HG02885 (cell line): Measurements from ENCODE around the gene TCP11.

Experiments
- ATAC-seq: cut with Tn5 transposase; IDR thresholded peaks from one replicate; pipeline ENCODE4 v1.9.1; 2021; ENCODE audit warnings: mild to moderate bottlenecking; ENCODE audit not compliant: unreplicated experiment, poor library complexity

TCP11 gene

GRCh38 chr6:35141007-35141655, at the start of gene TCP11:
Gene TCP11, minus strand, starts transcription at chr6:35141339. Its CDS starts 469 bp downstream, at chr6:35140870.
- ATAC-seq: no peak

GRCh38 chr6:35190306-35190705, 49.2 kb upstream of the TCP11 start:
- ATAC-seq: no peak

- ATAC-seq: no peak
Observed at GRCh38 chr6:35188886-35189285, 47.7 kb upstream of the TCP11 start.

DNA sequence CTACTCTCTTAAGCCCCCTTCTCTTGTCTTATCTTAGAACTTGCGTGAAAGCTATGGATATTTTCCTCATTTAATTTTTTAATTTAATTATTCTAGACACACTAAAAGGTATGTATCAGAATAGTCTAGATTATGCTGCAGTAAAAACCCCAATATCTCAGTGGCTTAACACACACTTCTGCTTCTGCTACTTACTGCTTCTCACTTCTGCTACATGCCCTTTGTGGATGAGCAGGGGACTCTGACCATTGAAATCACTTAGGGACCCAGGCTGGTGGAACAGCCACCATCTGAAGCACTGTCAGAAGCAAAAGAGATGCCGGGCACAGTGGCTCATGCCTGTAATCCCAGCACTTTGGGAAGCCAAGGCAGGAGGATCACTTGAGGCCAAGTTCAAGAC, 45.4 kb upstream of the TCP11 start:
- ATAC-seq: no peak

GRCh38 chr6:35185971-35186370, 44.8 kb upstream of the TCP11 start:
- no peak for ATAC-seq

GRCh38 chr6:35185302-35185681, 44.2 kb upstream of the TCP11 start:
- no peak for ATAC-seq

DNA sequence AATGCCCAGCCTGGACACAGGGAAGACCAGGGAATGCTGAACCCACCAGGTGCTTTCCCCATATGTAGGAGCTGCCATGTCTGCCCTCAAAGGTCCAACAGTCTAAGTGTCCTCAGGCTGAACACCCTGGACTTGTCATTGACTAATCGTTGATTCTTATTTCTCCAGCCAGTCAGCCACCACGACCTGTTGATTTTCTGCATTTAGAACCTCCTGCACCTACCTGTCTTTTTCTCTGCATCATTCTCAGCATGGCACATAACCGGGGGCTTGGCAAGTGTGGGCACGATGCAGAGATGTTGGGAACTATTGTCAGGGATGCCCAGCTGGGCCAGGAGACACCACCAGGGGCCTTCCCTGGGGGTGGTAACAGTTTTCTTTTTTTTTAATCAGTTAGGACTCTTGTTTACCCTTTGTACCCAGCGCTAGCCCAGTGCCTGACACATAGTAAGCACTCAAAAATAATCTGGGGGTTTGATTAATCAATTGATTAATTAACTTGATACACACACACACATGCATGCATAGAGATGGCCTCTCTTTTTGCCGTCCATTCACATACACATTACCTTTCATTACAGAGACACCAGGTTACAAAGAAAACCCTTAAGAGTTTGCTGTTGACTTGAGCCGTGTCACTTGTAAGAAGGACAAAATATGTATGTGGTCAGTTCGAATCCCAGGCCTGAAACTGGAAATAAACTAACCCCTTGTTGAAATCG, 43.6 kb upstream of the TCP11 start:
- ATAC-seq: no peak

DNA sequence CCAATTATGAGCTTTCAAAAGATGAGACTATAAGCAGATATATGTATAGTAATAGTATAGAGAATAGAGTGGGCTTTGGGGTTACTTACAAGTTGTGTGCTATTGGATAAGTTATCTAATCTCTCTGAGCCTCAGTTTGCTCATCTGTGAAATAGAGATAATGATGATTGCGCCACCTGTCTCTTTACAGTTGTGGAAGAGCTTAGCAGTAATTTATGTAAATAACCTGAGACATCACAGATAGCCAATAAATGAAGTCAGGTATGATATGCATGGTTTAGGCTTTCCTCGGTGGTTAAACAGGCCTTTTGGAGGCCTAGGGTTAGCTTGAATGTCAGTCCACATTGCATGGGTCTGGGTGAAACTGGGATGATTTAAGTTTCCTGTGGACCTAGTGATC, 42.8 kb upstream of the TCP11 start:
- ATAC-seq: no peak

GRCh38 chr6:35183281-35183680, 42.1 kb upstream of the TCP11 start:
- no peak for ATAC-seq

DNA sequence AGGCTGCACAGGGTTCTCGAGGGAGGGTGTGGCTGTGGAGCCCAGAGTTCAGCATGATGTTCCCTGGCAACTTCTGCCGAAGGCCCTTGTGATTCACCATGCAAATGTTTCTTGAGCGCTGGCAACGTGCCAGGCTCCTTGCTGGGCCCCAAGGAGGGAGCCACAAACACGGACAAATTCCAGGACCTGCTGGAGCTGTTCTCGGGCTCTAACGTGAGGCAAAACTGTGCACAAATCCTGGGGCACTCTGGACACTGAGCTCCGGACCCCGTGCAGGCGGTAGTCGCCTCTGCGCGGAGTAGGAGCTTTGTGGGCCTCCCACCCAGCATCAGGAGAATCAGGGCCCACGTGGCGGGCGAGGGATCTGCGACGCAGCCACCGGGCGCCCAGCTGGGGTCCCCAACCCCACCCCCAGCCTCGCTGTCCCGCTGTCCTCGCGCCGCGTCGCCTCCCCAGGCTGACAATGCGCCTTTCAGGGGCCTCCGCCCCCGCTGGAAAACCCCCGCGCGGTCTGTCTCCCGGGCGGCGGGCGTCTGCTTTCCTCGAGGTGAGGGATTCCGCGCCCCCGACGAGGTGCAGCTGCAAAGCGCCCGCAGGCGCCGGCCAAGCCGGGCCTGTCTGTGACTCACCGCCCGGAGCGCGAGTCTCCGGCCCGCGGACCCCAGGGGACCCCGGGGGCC, 40.9 kb upstream of the TCP11 start:
- no peak for ATAC-seq

GRCh38 chr6:35181308-35181932, 40.3 kb upstream of the TCP11 start:
- no peak for ATAC-seq

GRCh38 chr6:35179901-35180535, 38.9 kb upstream of the TCP11 start:
- ATAC-seq: no peak

- ATAC-seq: no peak
Observed at GRCh38 chr6:35178932-35179832, 38.0 kb upstream of the TCP11 start.

- no peak for ATAC-seq
Observed at GRCh38 chr6:35178012-35178411, 36.9 kb upstream of the TCP11 start.

GRCh38 chr6:35177596-35177995, 36.5 kb upstream of the TCP11 start:
- no peak for ATAC-seq

DNA sequence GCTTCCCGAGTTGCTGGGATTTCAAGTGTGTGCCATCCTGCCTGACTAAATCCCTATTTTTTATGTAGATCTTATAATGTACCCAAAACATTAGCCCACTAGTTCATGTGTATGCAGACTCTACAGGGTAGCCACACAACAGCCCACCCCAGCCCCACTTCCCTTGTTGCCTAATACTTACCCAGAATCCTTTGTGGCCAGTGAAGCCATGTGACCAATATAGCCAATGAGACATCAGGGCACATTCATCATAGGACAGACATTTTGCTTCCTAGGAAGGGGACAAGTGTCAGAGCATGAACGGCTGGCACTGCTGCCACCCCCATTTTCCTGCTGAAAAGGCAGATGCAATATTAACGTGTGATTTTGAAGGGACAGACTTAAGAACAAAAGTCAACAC, 36.0 kb upstream of the TCP11 start:
- no peak for ATAC-seq

- no peak for ATAC-seq
Observed at GRCh38 chr6:35176301-35177024, 35.3 kb upstream of the TCP11 start.

DNA sequence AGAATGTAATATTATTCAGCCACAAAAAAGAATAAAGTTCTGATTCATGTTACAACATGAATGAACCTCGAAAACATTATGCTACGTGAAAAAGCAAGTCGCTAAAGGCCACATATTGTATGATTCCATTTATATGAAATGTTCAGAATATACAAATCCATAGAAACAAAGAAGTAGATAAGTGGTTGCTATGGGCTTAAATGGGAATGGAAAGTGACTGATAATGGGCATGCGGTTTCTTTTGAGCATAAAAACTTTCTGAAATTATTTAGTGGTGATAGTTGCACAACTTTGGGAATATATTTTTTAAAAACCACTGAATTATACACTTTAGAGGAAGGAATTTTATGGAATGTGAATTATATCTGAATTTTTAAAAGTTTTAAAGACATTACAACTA, 33.4 kb upstream of the TCP11 start:
- ATAC-seq: no peak

GRCh38 chr6:35174088-35174434, 32.9 kb upstream of the TCP11 start:
- no peak for ATAC-seq
